GM23248 (cell line): ENCODE data around the gene SMAD1.

ENCODE experiments used
- EZH2 ChIP-seq: fragments of 200-600 bp; sonication (generic); IDR thresholded peaks from 2 replicates; pipeline ENCODE4 v1.6.1; 2018; ENCODE audit warnings: antibody characterized with exemption, mild to moderate bottlenecking; ENCODE audit not compliant: insufficient read depth, poor library complexity, severe bottlenecking
- EZH2phosphoT487 ChIP-seq: fragments of 200-600 bp; sonication (generic); IDR thresholded peaks from 2 replicates; pipeline ENCODE4 v1.6.1; 2018; ENCODE audit warnings: antibody characterized with exemption, moderate library complexity, mild to moderate bottlenecking, low read depth; ENCODE audit not compliant: insufficient read depth

DNA sequence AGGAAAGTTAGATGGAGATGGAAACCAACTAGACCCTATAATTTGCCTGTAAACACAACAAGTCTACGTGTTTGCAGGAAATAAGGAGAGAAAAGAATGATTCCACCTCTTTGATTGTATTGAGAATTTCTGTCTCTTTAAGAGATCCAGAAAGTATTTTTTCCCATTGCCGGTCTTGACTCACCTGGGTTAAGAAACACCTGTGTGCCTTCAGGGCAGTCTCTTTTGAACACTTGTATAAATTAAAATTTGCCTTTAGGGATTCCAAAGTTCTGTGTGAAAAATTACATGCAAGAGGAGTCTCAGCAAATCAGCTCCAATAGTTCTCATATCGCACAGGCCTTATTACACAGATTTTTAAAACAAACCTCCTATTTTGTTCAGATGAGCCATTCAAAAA lies 46.0 kb upstream of the SMAD1 start:
- TF ChIP-seq EZH2: no peak
- no peak for TF ChIP-seq EZH2phosphoT487
